ENCODE data around the gene KCNC1. TPM values are rescaled to one million over a fixed set of nuclear protein-coding genes. Genes with fewer than 3 reads are reported as not detected.

The KCNC1 gene
- total RNA-seq, 4 donors from 2014 or later = 0.27 to 0.77 TPM; not detected in 2

DNA sequence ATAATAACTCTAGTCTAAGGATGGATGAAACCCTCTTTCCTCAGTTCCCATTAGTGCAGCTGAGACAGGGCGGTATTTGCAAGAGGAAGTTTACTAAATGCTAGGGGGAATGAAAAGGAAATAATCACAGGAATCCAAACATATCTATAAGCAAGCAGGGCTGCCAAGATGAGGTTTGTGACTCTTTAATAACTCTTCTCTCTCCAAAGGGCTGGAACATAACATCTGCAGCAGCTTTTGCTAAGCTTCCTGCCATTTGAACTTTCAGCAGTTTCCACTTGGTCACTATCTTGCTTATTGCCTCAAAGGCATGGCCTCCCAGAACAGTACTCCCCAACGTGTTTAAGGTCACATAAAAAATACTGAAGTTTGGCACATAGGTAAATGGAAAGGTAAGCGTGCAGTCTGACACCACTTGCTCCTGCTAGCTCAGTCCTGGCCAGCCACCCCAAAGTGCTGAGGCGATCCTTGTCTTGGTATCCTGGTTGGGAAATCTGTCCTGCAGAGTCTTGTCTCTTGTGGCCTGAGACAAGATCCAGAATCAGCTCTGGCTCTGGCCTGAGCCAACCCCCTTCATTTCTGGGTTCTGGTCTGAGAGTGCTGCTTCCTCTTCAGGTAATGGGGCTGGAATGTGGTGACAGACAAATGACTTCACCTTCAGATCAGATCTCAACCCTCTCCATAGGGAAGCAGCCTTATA is 81.8 kb downstream of the KCNC1 start:
- ATAC-seq = no peak
- H3K4me1 ChIP-seq = peaks cover 13 to 41% (median 24%) of the 10 kb centered on the region in 3 donors
- H3K27ac ChIP-seq = no peak overlapping the region
- no peaks in the 10 kb centered on the region for H3K27me3 ChIP-seq
- 50 to 65% methylated on average over 2 to 3 of the region's 4 CpGs for WGBS, 2 donors (ENCODE audit: low coverage in 1 of 2)
- H3K9me3 ChIP-seq = no peaks in the 10 kb centered on the region
- no peak overlapping the region for H3K4me3 ChIP-seq
- TF ChIP-seq POLR2AphosphoS5 (IDR thresholded peaks at IDR 0.05) (no peak), EP300 (IDR thresholded peaks at IDR 0.05) (no peak), POLR2A (IDR thresholded peaks at IDR 0.05) (no peak)
- TF ChIP-seq, protein P1, sequence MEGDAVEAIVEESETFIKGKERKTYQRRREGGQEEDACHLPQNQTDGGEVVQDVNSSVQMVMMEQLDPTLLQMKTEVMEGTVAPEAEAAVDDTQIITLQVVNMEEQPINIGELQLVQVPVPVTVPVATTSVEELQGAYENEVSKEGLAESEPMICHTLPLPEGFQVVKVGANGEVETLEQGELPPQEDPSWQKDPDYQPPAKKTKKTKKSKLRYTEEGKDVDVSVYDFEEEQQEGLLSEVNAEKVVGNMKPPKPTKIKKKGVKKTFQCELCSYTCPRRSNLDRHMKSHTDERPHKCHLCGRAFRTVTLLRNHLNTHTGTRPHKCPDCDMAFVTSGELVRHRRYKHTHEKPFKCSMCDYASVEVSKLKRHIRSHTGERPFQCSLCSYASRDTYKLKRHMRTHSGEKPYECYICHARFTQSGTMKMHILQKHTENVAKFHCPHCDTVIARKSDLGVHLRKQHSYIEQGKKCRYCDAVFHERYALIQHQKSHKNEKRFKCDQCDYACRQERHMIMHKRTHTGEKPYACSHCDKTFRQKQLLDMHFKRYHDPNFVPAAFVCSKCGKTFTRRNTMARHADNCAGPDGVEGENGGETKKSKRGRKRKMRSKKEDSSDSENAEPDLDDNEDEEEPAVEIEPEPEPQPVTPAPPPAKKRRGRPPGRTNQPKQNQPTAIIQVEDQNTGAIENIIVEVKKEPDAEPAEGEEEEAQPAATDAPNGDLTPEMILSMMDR (IDR thresholded peaks at IDR 0.05) = no peak
- H3K36me3 ChIP-seq = no peaks in the 10 kb centered on the region

DNA sequence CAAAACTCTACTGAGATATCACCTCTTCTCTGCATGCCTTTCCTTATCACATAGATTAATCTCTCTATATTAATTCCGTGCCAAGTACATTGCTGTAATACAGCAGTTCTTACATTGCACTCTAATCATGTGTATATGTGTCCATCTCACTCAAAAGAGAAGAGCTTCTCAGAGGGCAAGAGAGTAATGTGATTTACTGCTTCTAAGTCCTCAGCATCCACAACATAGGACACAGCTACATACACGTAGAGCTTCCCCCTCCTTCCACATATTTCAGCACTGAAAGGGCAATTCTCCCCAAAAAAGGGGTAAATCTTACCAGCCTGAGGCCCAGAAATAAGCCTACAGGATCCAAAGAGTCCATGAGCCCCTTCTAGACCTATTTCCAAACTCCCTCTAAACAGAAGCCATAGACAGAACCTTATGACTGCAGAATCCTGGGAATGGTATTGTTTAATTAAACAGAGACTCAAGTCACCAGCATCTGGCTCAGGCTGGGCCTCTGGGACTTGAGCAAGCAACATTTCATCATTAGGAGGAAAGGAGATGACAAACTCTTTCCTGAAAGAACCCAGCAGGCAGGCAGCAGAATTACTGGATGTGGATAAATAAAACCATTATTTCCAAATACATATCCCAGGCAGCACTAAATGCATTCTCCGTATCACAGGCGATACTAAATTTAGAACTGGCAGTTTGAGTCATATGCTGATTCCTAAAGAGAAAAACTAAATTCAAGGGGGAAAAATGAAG is 87.2 kb downstream of the KCNC1 start:
- H3K27ac ChIP-seq = peak overlapping the region in 3 of 4 donors; percentile 47 to 50 (median 50)
- no peaks in the 10 kb centered on the region for H3K27me3 ChIP-seq
- peak; percentile 77 for ATAC-seq
- no peak overlapping the region for H3K4me3 ChIP-seq
- no peaks in the 10 kb centered on the region for H3K9me3 ChIP-seq
- H3K36me3 ChIP-seq = no peaks in the 10 kb centered on the region
- peaks cover 9 to 25% (median 15%) of the 10 kb centered on the region in 3 donors for H3K4me1 ChIP-seq
- 25 to 33% methylated on average over 3 to 4 of the region's 4 CpGs for WGBS, 2 donors (ENCODE audit: low coverage in 1 of 2)
- peak; percentile 82 for TF ChIP-seq POLR2AphosphoS5 (IDR thresholded peaks at IDR 0.05)
- no peak for TF ChIP-seq POLR2A (IDR thresholded peaks at IDR 0.05)
- TF ChIP-seq, protein P1 (IDR thresholded peaks at IDR 0.05) = peak in 1 of 4 experiments; percentile 33

DNA sequence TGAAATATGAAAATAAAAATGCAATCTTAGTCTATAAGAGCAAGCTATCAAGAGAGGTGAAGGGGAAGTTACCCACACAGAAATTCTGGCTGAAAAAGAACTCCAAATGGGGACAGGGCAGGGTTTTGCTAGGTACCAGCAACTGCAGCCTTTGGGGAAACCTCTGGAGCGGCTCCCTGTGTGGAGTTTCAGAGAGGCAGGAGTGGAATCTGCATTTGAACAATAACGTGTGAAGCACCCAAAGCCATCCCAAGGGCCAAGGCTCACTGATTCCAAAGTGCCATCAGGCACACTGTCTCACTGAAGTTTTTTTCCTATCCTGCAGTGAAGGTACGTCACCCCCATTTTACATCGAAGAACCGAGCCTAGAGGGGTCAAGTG is 87.8 kb downstream of the KCNC1 start:
- H3K27ac ChIP-seq = peak overlapping the region in 3 of 4 donors; percentile 40 to 50 (median 50)
- 26 to 56% methylated on average over 4 to 5 of the region's 5 CpGs for WGBS, 2 donors (ENCODE audit: low coverage in 1 of 2)
- H3K9me3 ChIP-seq = no peaks in the 10 kb centered on the region
- ATAC-seq = no peak
- H3K4me1 ChIP-seq = peaks cover 9 to 25% (median 15%) of the 10 kb centered on the region in 3 donors
- H3K36me3 ChIP-seq = no peaks in the 10 kb centered on the region
- no peak overlapping the region for H3K4me3 ChIP-seq
- no peak for TF ChIP-seq POLR2A (IDR thresholded peaks at IDR 0.05)
- TF ChIP-seq, protein P1 (IDR thresholded peaks at IDR 0.05) = no peak
- TF ChIP-seq EP300 (IDR thresholded peaks at IDR 0.05) = no peak
- no peak for TF ChIP-seq POLR2AphosphoS5 (IDR thresholded peaks at IDR 0.05)
- H3K27me3 ChIP-seq = no peaks in the 10 kb centered on the region

DNA sequence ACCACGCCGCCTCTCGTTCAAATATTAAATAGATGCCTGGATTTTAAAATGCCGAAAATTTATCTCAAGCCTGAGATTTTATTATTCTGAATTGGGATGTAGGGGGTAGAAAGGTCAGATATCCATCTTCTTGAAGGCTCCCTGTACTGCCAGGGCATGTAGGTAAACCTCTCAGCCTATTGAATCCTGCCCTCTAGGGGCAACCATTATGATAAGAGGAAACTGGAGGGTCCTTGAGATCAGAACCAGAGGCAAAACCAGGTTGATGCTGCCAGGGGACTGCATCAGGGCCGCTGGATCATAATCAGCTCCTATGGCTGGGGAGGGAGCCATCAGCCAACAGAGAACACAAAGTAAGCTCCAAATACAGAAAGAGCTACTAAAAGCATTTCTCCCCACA is 92.4 kb downstream of the KCNC1 start:
- WGBS, 2 donors (ENCODE audit: low coverage in 1 of 2) = 89 to 91% methylated on average over 5 of the region's 5 CpGs
- no peak for ATAC-seq
- Histone ChIP-seq H3K9me3 (no peaks in the 10 kb centered on the region), H3K27me3 (no peaks in the 10 kb centered on the region), H3K36me3 (no peaks in the 10 kb centered on the region), H3K27ac (no peak overlapping the region), H3K4me1 (peaks cover 5 to 14% (median 7%) of the 10 kb centered on the region in 3 donors), H3K4me3 (no peak overlapping the region)
- TF ChIP-seq POLR2AphosphoS5 (IDR thresholded peaks at IDR 0.05) (no peak), POLR2A (IDR thresholded peaks at IDR 0.05) (no peak)
- TF ChIP-seq, protein P1 (IDR thresholded peaks at IDR 0.05) = no peak
